HG02973 (cell line): Measurements from ENCODE around the gene PCDH15.
"Not testable (repeated sequence)": the region's sequence is repeated elsewhere in the genome, so short reads cannot be mapped to it uniquely, and the experiment has no call there.

Source experiments
- ATAC-seq: cut with Tn5 transposase; IDR thresholded peaks from one replicate; pipeline ENCODE4 v1.9.1; 2021; ENCODE audit warnings: moderate library complexity; ENCODE audit not compliant: unreplicated experiment

PCDH15 gene

GRCh38 chr10:54009672-54010071 is 791.4 kb downstream of the PCDH15 start:
- no peak for ATAC-seq

GRCh38 chr10:54002077-54002476 is 799.0 kb downstream of the PCDH15 start:
- no peak for ATAC-seq

- ATAC-seq = no peak
Measured at GRCh38 chr10:53997953-53998352, 803.1 kb downstream of the PCDH15 start.

DNA sequence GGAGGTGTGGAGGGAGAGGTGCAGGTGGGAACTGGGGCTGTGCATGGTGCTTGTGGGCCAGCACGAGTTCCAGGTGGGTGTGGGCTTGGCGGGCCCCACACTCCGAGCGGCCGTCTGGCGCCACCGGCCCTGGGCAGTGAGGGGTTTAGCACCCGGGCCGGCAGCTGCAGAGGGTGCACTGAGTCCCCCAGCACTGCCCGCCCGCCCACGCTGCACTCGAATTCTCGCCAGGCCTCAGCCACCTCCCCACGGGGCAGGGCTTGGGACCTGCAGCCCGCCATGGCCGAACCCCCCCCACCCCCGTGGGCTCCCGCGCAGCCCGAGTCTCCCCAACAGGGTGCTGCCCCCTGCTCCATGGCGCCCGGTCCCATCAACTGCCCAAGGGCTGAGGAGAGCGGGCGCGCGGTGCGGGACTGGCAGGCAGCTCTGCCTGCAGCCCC is 810.2 kb downstream of the PCDH15 start:
- ATAC-seq = no peak

DNA sequence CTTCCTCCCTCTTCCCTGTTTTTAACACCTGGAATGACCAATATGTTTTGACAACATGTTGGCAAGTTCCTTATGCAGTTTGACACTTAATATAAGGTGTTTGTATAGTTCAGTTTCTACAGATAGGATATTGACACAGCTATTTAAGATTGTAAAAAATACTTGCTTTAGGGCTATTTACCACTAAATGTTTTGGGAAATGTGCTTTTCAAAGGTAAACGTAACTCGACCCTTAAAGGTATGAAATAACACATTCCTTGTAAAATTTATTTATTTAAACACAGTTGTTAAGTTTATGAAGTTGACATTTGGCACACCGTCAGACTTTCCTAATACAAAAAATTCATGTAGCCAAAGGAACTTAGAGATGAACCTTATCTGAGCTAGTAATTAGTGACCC is 817.6 kb downstream of the PCDH15 start:
- no peak for ATAC-seq

DNA sequence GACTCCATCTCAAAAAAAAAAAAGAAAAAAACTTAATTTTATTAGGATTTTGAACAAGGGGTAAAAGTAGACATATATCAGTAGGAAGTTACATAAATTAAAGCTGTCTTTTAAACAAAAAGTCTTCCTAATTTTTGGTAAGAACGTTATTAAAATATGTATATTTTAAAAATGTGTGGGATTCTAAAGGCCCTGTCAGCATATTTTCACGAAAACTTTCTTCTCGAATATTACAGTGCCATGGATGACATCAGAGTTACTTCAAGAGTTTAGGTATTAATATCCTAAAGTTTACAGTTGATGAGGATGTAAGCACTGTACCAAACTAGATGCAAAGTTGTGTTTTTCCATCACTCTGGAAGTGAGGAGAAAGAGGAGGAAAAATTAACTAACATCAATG is 820.8 kb downstream of the PCDH15 start:
- no peak for ATAC-seq

- ATAC-seq = no peak
Measured at GRCh38 chr10:53978301-53978700, 822.7 kb downstream of the PCDH15 start.

GRCh38 chr10:53977267-53977666 is 823.8 kb downstream of the PCDH15 start:
- ATAC-seq = no peak

DNA sequence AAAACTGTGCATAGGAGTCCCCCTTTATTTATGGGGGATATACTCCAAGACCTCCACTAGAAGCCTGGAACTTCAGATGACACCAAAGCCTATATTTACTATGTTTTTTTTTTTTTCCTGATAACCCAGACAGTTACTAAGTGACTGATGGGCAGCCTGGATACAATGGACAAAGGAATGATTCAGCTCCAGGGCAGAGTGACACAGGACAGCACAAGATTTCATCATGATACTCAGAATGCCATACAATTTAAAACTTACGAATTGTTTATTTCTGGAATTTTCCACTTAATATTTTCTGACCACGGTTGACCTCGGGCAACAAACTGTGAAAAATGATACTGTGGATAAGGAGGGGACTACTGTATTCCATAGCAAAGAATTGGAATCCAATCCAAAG is 843.6 kb downstream of the PCDH15 start:
- no peak for ATAC-seq

DNA sequence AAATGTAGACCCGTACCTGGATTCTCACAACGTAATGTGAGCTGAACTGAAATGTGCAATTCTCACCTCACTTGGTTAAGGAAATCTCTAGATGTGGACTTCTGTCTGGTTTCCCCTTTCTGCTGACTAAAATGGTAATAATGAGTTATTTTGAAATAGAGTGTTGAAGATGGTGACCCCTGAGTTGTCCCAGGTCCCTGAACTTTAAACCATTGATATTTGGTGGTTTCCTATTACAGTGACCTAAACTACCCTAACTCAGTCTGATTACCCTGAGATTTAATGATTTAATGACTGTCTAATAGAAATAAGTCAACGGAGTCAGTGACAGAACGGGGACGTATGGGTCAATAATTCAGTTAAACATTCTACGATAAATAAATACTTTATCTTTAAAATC is 845.9 kb downstream of the PCDH15 start:
- ATAC-seq = no peak

GRCh38 chr10:53952698-53953630 is 848.1 kb downstream of the PCDH15 start:
- ATAC-seq = no peak

DNA sequence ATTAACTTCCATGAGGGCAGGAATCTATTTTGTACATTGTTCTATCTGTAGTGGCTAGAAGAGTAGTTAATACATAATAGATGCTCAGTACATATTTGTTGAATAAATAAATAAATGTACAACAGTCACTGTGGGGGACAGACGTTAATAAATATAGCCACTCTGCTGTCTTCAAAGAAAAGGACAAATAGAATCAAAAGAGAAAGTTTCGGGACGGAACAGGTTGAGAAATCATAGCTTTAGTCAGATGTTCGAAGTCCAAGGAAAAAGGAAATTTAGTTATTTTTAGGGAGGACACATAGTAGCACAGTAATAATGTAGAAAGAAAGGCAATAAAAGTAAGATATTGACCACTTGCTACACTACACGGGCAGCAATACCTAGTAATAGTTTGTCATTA is 861.4 kb downstream of the PCDH15 start:
- no peak for ATAC-seq

DNA sequence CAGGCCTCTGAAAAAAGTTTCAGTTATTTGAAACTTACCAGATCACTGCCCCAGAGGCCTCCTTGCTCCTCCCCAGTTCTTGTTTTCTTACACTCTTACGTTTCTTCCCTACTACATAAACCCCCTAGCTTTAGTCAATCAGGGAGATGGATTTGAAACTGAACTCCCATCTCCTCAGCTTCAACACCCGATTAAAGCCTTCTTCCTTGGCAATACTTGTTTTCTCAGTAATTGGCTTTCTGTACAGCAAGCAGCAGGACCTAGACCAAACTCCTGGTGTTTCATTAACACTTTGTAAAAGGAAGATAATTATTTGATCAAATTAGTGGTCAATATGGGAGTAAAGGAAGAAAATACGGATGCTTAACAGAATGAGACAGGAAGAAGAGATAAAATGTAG is 870.4 kb downstream of the PCDH15 start:
- ATAC-seq = no peak

GRCh38 chr10:53924051-53924700 is 876.9 kb downstream of the PCDH15 start:
- not testable (repeated sequence) for ATAC-seq

DNA sequence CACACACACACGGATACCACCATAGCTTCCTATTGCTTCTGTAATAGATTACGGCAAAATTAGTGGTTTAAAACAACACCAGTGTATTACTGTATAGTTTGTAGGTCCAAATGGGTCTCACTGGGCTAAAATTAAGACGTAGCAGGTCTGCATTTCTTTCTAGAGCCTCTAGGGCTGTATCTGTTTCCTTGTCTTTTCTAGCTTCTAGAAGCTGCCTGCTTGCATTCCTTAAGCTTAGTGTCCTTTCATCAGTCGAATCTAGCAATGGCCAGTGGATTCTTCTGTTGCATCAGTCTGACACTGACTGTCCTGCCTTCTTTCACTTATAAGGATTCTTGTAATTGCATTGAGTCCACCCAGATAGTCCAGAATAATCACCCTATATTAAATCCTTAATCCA is 882.3 kb downstream of the PCDH15 start:
- no peak for ATAC-seq

- ATAC-seq = no peak
Measured at GRCh38 chr10:53909791-53910190, 891.2 kb downstream of the PCDH15 start.

GRCh38 chr10:53904506-53905241 is 896.4 kb downstream of the PCDH15 start:
- ATAC-seq = no peak

GRCh38 chr10:53903756-53904155 is 897.3 kb downstream of the PCDH15 start:
- no peak for ATAC-seq

GRCh38 chr10:53899463-53900160 is 901.4 kb downstream of the PCDH15 start:
- ATAC-seq = no peak

GRCh38 chr10:53898532-53898931 is 902.5 kb downstream of the PCDH15 start:
- ATAC-seq = no peak

- no peak for ATAC-seq
Measured at GRCh38 chr10:53894145-53894544, 906.9 kb downstream of the PCDH15 start.
